HepG2 (cell line): ENCODE measurements around the gene PMIS2. TPM values are rescaled to one million over a fixed set of nuclear protein-coding genes. Genes with fewer than 3 reads are reported as not detected.
A peak's percentile ranks its signal among the peaks of the same experiment; 100 is the strongest.

Experiments used
- BCL6 ChIP-seq: IDR thresholded peaks from 2 replicates; pipeline ENCODE4 v1.6.1; 2016; ENCODE audit warnings: missing genetic modification reagents, missing compliant biosample characterization
- DMAP1 ChIP-seq: IDR thresholded peaks from 2 replicates; pipeline ENCODE4 v1.6.1; 2016
- ERF ChIP-seq: IDR thresholded peaks from 2 replicates; pipeline ENCODE4 v1.6.1; 2018; ENCODE audit warnings: missing biosample characterization, missing genetic modification reagents
- NFRKB ChIP-seq: fragments of 450-650 bp; IDR thresholded peaks from 2 replicates; pipeline ENCODE4 v1.6.1; 2017
- SP1 ChIP-seq, 2 experiments: fragments of 450-650 bp in 1 of 2; sonication (generic) in 1 of 2; formaldehyde crosslinking in 1 of 2; IDR thresholded peaks; 2 replicates each; pipeline versions ENCODE4 v1.4.0 to v1.6.1; 2016 to 2020; ENCODE audit warnings: missing genetic modification reagents in 1 of 2
- ZBTB46 ChIP-seq: sonication (generic); formaldehyde crosslinking; IDR thresholded peaks from 2 replicates; pipeline ENCODE4 v1.4.0; 2020; ENCODE audit warnings: mild to moderate bottlenecking, missing genetic modification reagents, borderline replicate concordance
- ZBTB7A ChIP-seq: sonication (generic); formaldehyde crosslinking; IDR thresholded peaks from 2 replicates; pipeline ENCODE4 v1.8.0; 2022; ENCODE audit warnings: mild to moderate bottlenecking, missing genetic modification reagents
- ZNF24 ChIP-seq: fragments of 450-650 bp; IDR thresholded peaks from 2 replicates; pipeline ENCODE4 v1.6.1; 2017; ENCODE audit warnings: antibody characterized with exemption, mild to moderate bottlenecking
- ZNF317 ChIP-seq: sonication (generic); formaldehyde crosslinking; IDR thresholded peaks from 2 replicates; pipeline ENCODE4 v1.5.0; 2020; ENCODE audit warnings: mild to moderate bottlenecking, missing genetic modification reagents
- ZNF333 ChIP-seq: sonication (generic); formaldehyde crosslinking; IDR thresholded peaks from 2 replicates; pipeline ENCODE4 v1.4.0; 2020; ENCODE audit warnings: mild to moderate bottlenecking, missing genetic modification reagents, borderline replicate concordance
- ZNF44 ChIP-seq: sonication (generic); formaldehyde crosslinking; IDR thresholded peaks from 2 replicates; pipeline ENCODE4 v1.5.1; 2020; ENCODE audit warnings: mild to moderate bottlenecking, missing genetic modification reagents
- ZNF530 ChIP-seq: sonication (generic); formaldehyde crosslinking; IDR thresholded peaks from 2 replicates; pipeline ENCODE4 v1.5.0; 2020; ENCODE audit warnings: low read depth, mild to moderate bottlenecking, missing genetic modification reagents
- ZNF720 ChIP-seq: sonication (generic); formaldehyde crosslinking; IDR thresholded peaks from 2 replicates; pipeline ENCODE4 v1.4.0; 2020; ENCODE audit warnings: missing genetic modification reagents
- ZNF75D ChIP-seq: sonication (generic); formaldehyde crosslinking; IDR thresholded peaks from 2 replicates; pipeline ENCODE4 v1.8.1; 2023; ENCODE audit warnings: missing genetic modification reagents, mild to moderate bottlenecking, borderline replicate concordance
- ZNF781 ChIP-seq: sonication (generic); formaldehyde crosslinking; IDR thresholded peaks from 2 replicates; pipeline ENCODE4 v1.5.1; 2020; ENCODE audit warnings: borderline replicate concordance, mild to moderate bottlenecking, missing genetic modification reagents; ENCODE audit errors: not compliant biosample characterization
- polyA plus RNA-seq, 8 experiments: library from polyadenylated mRNA; depleted of rRNA in 3 of 8; stranded (reverse) in 7 of 8; unstranded in 1 of 8; fragments of >200 nt; fragmentation: Illumina TruSeq in 4 of 8; extraction: Trizol in 4 of 8; gene quantifications; 2 replicates each; pipeline versions ENCODE4 v1.2.1 to v1.2.3, GENCODE V29; 2011 to 2016; ENCODE audit warnings: low read depth in 4 of 8, missing spikeins in 1 of 8, mixed read lengths in 1 of 8; ENCODE audit not compliant: insufficient read depth in 1 of 8
- total RNA-seq, 5 experiments: library from RNA; depleted of rRNA; stranded (reverse); fragments of >200 nt; fragmentation: Illumina TruSeq; extraction: Trizol; gene quantifications; 2 replicates each; pipeline ENCODE4 v1.2.3, GENCODE V29; 2016; ENCODE audit warnings: low read depth in 1 of 5
- TF ChIP-seq, protein P1 (sequence below): sonication (generic); formaldehyde crosslinking; IDR thresholded peaks from 2 replicates; pipeline ENCODE4 v1.4.0; 2020; ENCODE audit warnings: missing genetic modification reagents
- TF ChIP-seq, protein P2 (sequence below): IDR thresholded peaks from 2 replicates; pipeline ENCODE4 v1.6.1; 2012; ENCODE audit warnings: low read length, improper control_type of control experiment
- TF ChIP-seq, protein P3 (sequence below): sonication (generic); formaldehyde crosslinking; IDR thresholded peaks from 2 replicates; pipeline ENCODE4 v1.8.1; 2023; ENCODE audit warnings: mild to moderate bottlenecking, missing genetic modification reagents

PMIS2 gene
- total and polyA plus RNA-seq, 2 of the 13 experiments (the other 11 are each of a cell fraction or from before 2014, with no cell fraction given): not detected

- TF ChIP-seq, protein P1, sequence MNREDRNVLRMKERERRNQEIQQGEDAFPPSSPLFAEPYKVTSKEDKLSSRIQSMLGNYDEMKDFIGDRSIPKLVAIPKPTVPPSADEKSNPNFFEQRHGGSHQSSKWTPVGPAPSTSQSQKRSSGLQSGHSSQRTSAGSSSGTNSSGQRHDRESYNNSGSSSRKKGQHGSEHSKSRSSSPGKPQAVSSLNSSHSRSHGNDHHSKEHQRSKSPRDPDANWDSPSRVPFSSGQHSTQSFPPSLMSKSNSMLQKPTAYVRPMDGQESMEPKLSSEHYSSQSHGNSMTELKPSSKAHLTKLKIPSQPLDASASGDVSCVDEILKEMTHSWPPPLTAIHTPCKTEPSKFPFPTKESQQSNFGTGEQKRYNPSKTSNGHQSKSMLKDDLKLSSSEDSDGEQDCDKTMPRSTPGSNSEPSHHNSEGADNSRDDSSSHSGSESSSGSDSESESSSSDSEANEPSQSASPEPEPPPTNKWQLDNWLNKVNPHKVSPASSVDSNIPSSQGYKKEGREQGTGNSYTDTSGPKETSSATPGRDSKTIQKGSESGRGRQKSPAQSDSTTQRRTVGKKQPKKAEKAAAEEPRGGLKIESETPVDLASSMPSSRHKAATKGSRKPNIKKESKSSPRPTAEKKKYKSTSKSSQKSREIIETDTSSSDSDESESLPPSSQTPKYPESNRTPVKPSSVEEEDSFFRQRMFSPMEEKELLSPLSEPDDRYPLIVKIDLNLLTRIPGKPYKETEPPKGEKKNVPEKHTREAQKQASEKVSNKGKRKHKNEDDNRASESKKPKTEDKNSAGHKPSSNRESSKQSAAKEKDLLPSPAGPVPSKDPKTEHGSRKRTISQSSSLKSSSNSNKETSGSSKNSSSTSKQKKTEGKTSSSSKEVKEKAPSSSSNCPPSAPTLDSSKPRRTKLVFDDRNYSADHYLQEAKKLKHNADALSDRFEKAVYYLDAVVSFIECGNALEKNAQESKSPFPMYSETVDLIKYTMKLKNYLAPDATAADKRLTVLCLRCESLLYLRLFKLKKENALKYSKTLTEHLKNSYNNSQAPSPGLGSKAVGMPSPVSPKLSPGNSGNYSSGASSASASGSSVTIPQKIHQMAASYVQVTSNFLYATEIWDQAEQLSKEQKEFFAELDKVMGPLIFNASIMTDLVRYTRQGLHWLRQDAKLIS (CRISPR knock-in tag): no peak
- no peak for TF ChIP-seq ZNF24
- no peak for TF ChIP-seq ZNF530 (CRISPR knock-in tag)
- TF ChIP-seq ZNF44 (CRISPR knock-in tag): peak; percentile 72; the same call in 1 of the 2 replicates
- 0 out of 2 replicates have a peak, but pooled peaks have one; percentile 48 for TF ChIP-seq ZNF333
- TF ChIP-seq DMAP1 (CRISPR knock-in tag): peak; percentile 77
- TF ChIP-seq ERF (CRISPR knock-in tag): peak; percentile 59
- 0 out of 2 replicates have a peak, but pooled peaks have one; percentile 52 for TF ChIP-seq ZBTB7A (CRISPR knock-in tag)
- TF ChIP-seq ZNF720 (CRISPR knock-in tag): no peak
- no peak for TF ChIP-seq ZBTB46
- TF ChIP-seq ZNF317 (CRISPR knock-in tag): no peak; the same call in 1 of the 2 replicates
- TF ChIP-seq SP1 (IDR thresholded peaks at IDR 0.05): no peak
- peak; percentile 99 for TF ChIP-seq SP1 (CRISPR knock-in tag; IDR thresholded peaks at IDR 0.05)
- TF ChIP-seq, protein P2, sequence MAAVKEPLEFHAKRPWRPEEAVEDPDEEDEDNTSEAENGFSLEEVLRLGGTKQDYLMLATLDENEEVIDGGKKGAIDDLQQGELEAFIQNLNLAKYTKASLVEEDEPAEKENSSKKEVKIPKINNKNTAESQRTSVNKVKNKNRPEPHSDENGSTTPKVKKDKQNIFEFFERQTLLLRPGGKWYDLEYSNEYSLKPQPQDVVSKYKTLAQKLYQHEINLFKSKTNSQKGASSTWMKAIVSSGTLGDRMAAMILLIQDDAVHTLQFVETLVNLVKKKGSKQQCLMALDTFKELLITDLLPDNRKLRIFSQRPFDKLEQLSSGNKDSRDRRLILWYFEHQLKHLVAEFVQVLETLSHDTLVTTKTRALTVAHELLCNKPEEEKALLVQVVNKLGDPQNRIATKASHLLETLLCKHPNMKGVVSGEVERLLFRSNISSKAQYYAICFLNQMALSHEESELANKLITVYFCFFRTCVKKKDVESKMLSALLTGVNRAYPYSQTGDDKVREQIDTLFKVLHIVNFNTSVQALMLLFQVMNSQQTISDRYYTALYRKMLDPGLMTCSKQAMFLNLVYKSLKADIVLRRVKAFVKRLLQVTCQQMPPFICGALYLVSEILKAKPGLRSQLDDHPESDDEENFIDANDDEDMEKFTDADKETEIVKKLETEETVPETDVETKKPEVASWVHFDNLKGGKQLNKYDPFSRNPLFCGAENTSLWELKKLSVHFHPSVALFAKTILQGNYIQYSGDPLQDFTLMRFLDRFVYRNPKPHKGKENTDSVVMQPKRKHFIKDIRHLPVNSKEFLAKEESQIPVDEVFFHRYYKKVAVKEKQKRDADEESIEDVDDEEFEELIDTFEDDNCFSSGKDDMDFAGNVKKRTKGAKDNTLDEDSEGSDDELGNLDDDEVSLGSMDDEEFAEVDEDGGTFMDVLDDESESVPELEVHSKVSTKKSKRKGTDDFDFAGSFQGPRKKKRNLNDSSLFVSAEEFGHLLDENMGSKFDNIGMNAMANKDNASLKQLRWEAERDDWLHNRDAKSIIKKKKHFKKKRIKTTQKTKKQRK: peak; percentile 40; the same call in 1 of the 2 replicates
- TF ChIP-seq, protein P3, sequence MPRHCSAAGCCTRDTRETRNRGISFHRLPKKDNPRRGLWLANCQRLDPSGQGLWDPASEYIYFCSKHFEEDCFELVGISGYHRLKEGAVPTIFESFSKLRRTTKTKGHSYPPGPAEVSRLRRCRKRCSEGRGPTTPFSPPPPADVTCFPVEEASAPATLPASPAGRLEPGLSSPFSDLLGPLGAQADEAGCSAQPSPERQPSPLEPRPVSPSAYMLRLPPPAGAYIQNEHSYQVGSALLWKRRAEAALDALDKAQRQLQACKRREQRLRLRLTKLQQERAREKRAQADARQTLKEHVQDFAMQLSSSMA: peak; percentile 18; the same call in 1 of the 2 replicates
- peak; percentile 32 for TF ChIP-seq ZNF781 (CRISPR knock-in tag)
- TF ChIP-seq ZNF75D (CRISPR knock-in tag): no peak
- TF ChIP-seq BCL6 (CRISPR knock-in tag): peak; percentile 13
- TF ChIP-seq NFRKB: no peak
Observed at GRCh38 chr19:35628565-35629331, 42.8 kb downstream of the PMIS2 start, which contains the start of gene RBM42 (continued).
